ENCODE results near the gene PROX1.

Gene PROX1

GRCh38 chr1:214008347-214008746, 20.6 kb downstream of the PROX1 start:
- H3K4me3 ChIP-seq (ENCODE audit: low read depth, low read length, poor library complexity, severe bottlenecking), result no peak overlapping the region
- peaks cover 57% of the 10 kb centered on the region for H3K36me3 ChIP-seq (ENCODE audit: insufficient read depth, low read length)
- H3K79me2 ChIP-seq (ENCODE audit: insufficient read depth, low read length), result no peaks in the 10 kb centered on the region
- H3K27me3 ChIP-seq (ENCODE audit: insufficient read depth, low read length), result no peaks in the 10 kb centered on the region
- no peak overlapping the region for H3K9ac ChIP-seq (ENCODE audit: low read length)
- no peak for TF ChIP-seq CTCF (IDR thresholded peaks at IDR 0.05; ENCODE audit: low read length)
- no peak for TF ChIP-seq EZH2 (IDR thresholded peaks at IDR 0.05; ENCODE audit: borderline replicate concordance, low read length)
- no peaks in the 10 kb centered on the region for H3K4me1 ChIP-seq (ENCODE audit: insufficient read depth, low read length, severe bottlenecking)
- no peaks in the 10 kb centered on the region for H3F3A ChIP-seq (ENCODE audit: insufficient read depth, low read length)
- H3K9me3 ChIP-seq (ENCODE audit: low read length), result no peaks in the 10 kb centered on the region
- no peaks in the 10 kb centered on the region for H4K20me1 ChIP-seq (ENCODE audit: insufficient read depth, low read length)
- no peak overlapping the region for H3K4me2 ChIP-seq (ENCODE audit: low read length)
- no peak overlapping the region for H2AFZ ChIP-seq (ENCODE audit: low read length)
- H3K27ac ChIP-seq (ENCODE audit: low read depth, low read length, poor library complexity, severe bottlenecking), result no peak overlapping the region
- no peaks in the 10 kb centered on the region for H3K9me2 ChIP-seq (ENCODE audit: low read depth, low read length)

DNA sequence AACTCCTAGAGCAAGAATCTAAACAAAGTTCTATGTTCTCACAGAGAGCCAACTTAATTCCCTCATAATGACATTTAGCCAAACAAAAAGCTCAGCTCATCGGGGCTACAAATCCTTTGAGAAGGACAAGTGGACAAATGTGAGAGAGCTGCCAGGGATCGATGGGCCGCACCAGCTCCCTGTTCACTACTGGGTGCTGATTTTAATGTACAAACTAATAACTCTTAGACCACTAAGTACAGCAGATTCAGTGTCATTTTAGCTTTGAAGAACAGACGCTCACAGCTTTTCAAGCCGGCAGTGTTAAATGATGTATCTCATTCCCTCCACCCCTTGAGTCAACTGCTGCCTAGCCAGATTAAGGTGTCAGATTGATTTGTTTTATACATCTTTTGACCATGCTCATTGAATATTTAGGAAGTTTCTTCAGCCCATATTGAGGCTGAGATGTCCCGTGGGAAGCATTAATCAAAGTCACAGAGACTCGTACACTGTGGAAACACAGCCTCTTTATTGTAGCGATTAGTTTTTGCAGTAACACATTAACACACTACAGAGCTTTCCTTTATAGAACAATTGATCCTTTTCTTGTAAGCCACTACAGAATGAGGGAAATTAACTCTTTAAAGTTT, 21.1 kb downstream of the PROX1 start:
- Histone ChIP-seq H3K36me3 (ENCODE audit: insufficient read depth, low read length) (peaks cover 63% of the 10 kb centered on the region), H3K27me3 (ENCODE audit: insufficient read depth, low read length) (no peaks in the 10 kb centered on the region), H3K4me3 (ENCODE audit: low read depth, low read length, poor library complexity, severe bottlenecking) (no peak overlapping the region), H3K4me1 (ENCODE audit: insufficient read depth, low read length, severe bottlenecking) (no peaks in the 10 kb centered on the region), H3F3A (ENCODE audit: insufficient read depth, low read length) (no peaks in the 10 kb centered on the region), H3K9me2 (ENCODE audit: low read depth, low read length) (no peaks in the 10 kb centered on the region), H4K20me1 (ENCODE audit: insufficient read depth, low read length) (no peaks in the 10 kb centered on the region), H3K9me3 (ENCODE audit: low read length) (no peaks in the 10 kb centered on the region), H3K27ac (ENCODE audit: low read depth, low read length, poor library complexity, severe bottlenecking) (no peak overlapping the region), H3K9ac (ENCODE audit: low read length) (no peak overlapping the region), H2AFZ (ENCODE audit: low read length) (no peak overlapping the region), H3K79me2 (ENCODE audit: insufficient read depth, low read length) (no peaks in the 10 kb centered on the region), H3K4me2 (ENCODE audit: low read length) (no peak overlapping the region)
- TF ChIP-seq EZH2 (IDR thresholded peaks at IDR 0.05; ENCODE audit: borderline replicate concordance, low read length) (no peak), CTCF (IDR thresholded peaks at IDR 0.05; ENCODE audit: low read length) (no peak)

GRCh38 chr1:214009423-214010196, 21.8 kb downstream of the PROX1 start:
- H3K36me3 ChIP-seq (ENCODE audit: insufficient read depth, low read length), result peaks cover 70% of the 10 kb centered on the region
- no peak overlapping the region for H3K9ac ChIP-seq (ENCODE audit: low read length)
- H3K9me2 ChIP-seq (ENCODE audit: low read depth, low read length), result no peaks in the 10 kb centered on the region
- H3K4me2 ChIP-seq (ENCODE audit: low read length), result no peak overlapping the region
- H2AFZ ChIP-seq (ENCODE audit: low read length), result no peak overlapping the region
- TF ChIP-seq CTCF (IDR thresholded peaks at IDR 0.05; ENCODE audit: low read length), result no peak
- TF ChIP-seq EZH2 (IDR thresholded peaks at IDR 0.05; ENCODE audit: borderline replicate concordance, low read length), result no peak
- H3K9me3 ChIP-seq (ENCODE audit: low read length), result no peaks in the 10 kb centered on the region
- H4K20me1 ChIP-seq (ENCODE audit: insufficient read depth, low read length), result no peaks in the 10 kb centered on the region
- no peak overlapping the region for H3K27ac ChIP-seq (ENCODE audit: low read depth, low read length, poor library complexity, severe bottlenecking)
- H3K4me1 ChIP-seq (ENCODE audit: insufficient read depth, low read length, severe bottlenecking), result no peaks in the 10 kb centered on the region
- H3K27me3 ChIP-seq (ENCODE audit: insufficient read depth, low read length), result no peaks in the 10 kb centered on the region
- H3K4me3 ChIP-seq (ENCODE audit: low read depth, low read length, poor library complexity, severe bottlenecking), result no peak overlapping the region
- no peaks in the 10 kb centered on the region for H3F3A ChIP-seq (ENCODE audit: insufficient read depth, low read length)
- H3K79me2 ChIP-seq (ENCODE audit: insufficient read depth, low read length), result no peaks in the 10 kb centered on the region
